ENCODE results near the gene KLF15.

The KLF15 gene

GRCh38 chr3:126356373-126357264, 589 bp downstream of the KLF15 start:
- Histone ChIP-seq H3K36me3 (ENCODE audit: control insufficient read depth in 4 of 4, insufficient read depth in 4 of 4, low read length in 3 of 4) (no peaks in the 10 kb centered on the region), H3K4me1 (ENCODE audit: control extremely low read depth in 1 of 4, control insufficient read depth in 4 of 4, insufficient read depth in 4 of 4, low read length in 3 of 4) (peaks cover 0 to 22% (median 18%) of the 10 kb centered on the region in 4 experiments), H3K9me3 (ENCODE audit: control extremely low read depth in 1 of 5, control insufficient read depth in 4 of 5, insufficient read depth in 2 of 5, low read depth in 1 of 5, low read length in 4 of 5) (peaks cover 0 to 10% (median 2%) of the 10 kb centered on the region in 5 experiments), H3K4me3 (ENCODE audit: control insufficient read depth in 1 of 7, extremely low read depth in 1 of 7, insufficient read depth in 4 of 7, low read depth in 2 of 7, low read length in 6 of 7) (peak overlapping the region in 6 of 7 experiments; percentile 34 to 70 (median 54)), H3K27ac (ENCODE audit: insufficient read depth in 1 of 2, low read depth in 1 of 2, low read length in 2 of 2, poor library complexity in 1 of 2, severe bottlenecking in 2 of 2) (no peak overlapping the region), H3K27me3 (replicated peaks in 2 of 5; ENCODE audit: control insufficient read depth in 4 of 5, insufficient read depth in 5 of 5, low read length in 4 of 5) (peaks cover 10 to 74% (median 34%) of the 10 kb centered on the region in 5 experiments)
- ChIA-PET CTCF (interaction anchor here (1.5 kb wide), 1 partner anchor 33 kb away, joined by 3 read pairs; no protein-coding TSS in a partner anchor), POLR2A (no interaction called here)
- DNase-seq: peak in 2 of 3 donors; percentile 41 to 56
- under 1% methylated on average over 66 of the region's 100 CpGs for WGBS (ENCODE audit: insufficient coverage)

GRCh38 chr3:126355777-126356372, 1.3 kb downstream of the KLF15 start:
- Histone ChIP-seq H3K4me1 (ENCODE audit: control extremely low read depth in 1 of 4, control insufficient read depth in 4 of 4, insufficient read depth in 4 of 4, low read length in 3 of 4) (peaks cover 0 to 22% (median 18%) of the 10 kb centered on the region in 4 experiments), H3K4me3 (ENCODE audit: control insufficient read depth in 1 of 7, extremely low read depth in 1 of 7, insufficient read depth in 4 of 7, low read depth in 2 of 7, low read length in 6 of 7) (peak overlapping the region in 5 of 7 experiments; percentile 13 to 70 (median 59)), H3K9me3 (ENCODE audit: control extremely low read depth in 1 of 5, control insufficient read depth in 4 of 5, insufficient read depth in 2 of 5, low read depth in 1 of 5, low read length in 4 of 5) (peaks cover 0 to 10% (median 2%) of the 10 kb centered on the region in 5 experiments), H3K27ac (ENCODE audit: insufficient read depth in 1 of 2, low read depth in 1 of 2, low read length in 2 of 2, poor library complexity in 1 of 2, severe bottlenecking in 2 of 2) (no peak overlapping the region), H3K36me3 (ENCODE audit: control insufficient read depth in 4 of 4, insufficient read depth in 4 of 4, low read length in 3 of 4) (no peaks in the 10 kb centered on the region), H3K27me3 (replicated peaks in 2 of 5; ENCODE audit: control insufficient read depth in 4 of 5, insufficient read depth in 5 of 5, low read length in 4 of 5) (peaks cover 10 to 67% (median 32%) of the 10 kb centered on the region in 5 experiments)
- peak in 1 of 3 donors; percentile 4 for DNase-seq
- ChIA-PET CTCF (no interaction called here), POLR2A (no interaction called here)
- WGBS (ENCODE audit: insufficient coverage): 5% methylated on average over 25 of the region's 32 CpGs

GRCh38 chr3:126355251-126355650, 2.0 kb downstream of the KLF15 start:
- Histone ChIP-seq H3K27ac (ENCODE audit: insufficient read depth in 1 of 2, low read depth in 1 of 2, low read length in 2 of 2, poor library complexity in 1 of 2, severe bottlenecking in 2 of 2) (no peak overlapping the region), H3K36me3 (ENCODE audit: control insufficient read depth in 4 of 4, insufficient read depth in 4 of 4, low read length in 3 of 4) (no peaks in the 10 kb centered on the region), H3K9me3 (ENCODE audit: control extremely low read depth in 1 of 5, control insufficient read depth in 4 of 5, insufficient read depth in 2 of 5, low read depth in 1 of 5, low read length in 4 of 5) (peaks cover 0 to 10% (median 2%) of the 10 kb centered on the region in 5 experiments), H3K4me3 (ENCODE audit: control insufficient read depth in 1 of 7, extremely low read depth in 1 of 7, insufficient read depth in 4 of 7, low read depth in 2 of 7, low read length in 6 of 7) (no peak overlapping the region), H3K4me1 (ENCODE audit: control extremely low read depth in 1 of 4, control insufficient read depth in 4 of 4, insufficient read depth in 4 of 4, low read length in 3 of 4) (peaks cover 0 to 22% (median 18%) of the 10 kb centered on the region in 4 experiments), H3K27me3 (replicated peaks in 2 of 5; ENCODE audit: control insufficient read depth in 4 of 5, insufficient read depth in 5 of 5, low read length in 4 of 5) (peaks cover 10 to 62% (median 31%) of the 10 kb centered on the region in 5 experiments)
- ChIA-PET POLR2A (no interaction called here), CTCF (interaction anchor here (1.4 kb wide), 1 partner anchor 10 kb away, joined by 3 read pairs; no protein-coding TSS in a partner anchor)
- WGBS (ENCODE audit: insufficient coverage): 100% methylated on average over 2 of the region's 3 CpGs
- no peak for DNase-seq

GRCh38 chr3:126354776-126355175, 2.4 kb downstream of the KLF15 start:
- 93% methylated on average over 5 of the region's 7 CpGs for WGBS (ENCODE audit: insufficient coverage)
- CTCF ChIA-PET: interaction anchor here (1.4 kb wide), 1 partner anchor 10 kb away, joined by 3 read pairs; no protein-coding TSS in a partner anchor
- H3K4me1 ChIP-seq (ENCODE audit: control extremely low read depth in 1 of 4, control insufficient read depth in 4 of 4, insufficient read depth in 4 of 4, low read length in 3 of 4): peaks cover 0 to 22% (median 18%) of the 10 kb centered on the region in 4 experiments

GRCh38 chr3:126353694-126354321, 3.4 kb downstream of the KLF15 start:
- ChIA-PET POLR2A (no interaction called here), CTCF (interaction anchor here (1.4 kb wide), 1 partner anchor 11 kb away, joined by 3 read pairs; no protein-coding TSS in a partner anchor)
- H3K36me3 ChIP-seq (ENCODE audit: control insufficient read depth in 4 of 4, insufficient read depth in 4 of 4, low read length in 3 of 4): no peaks in the 10 kb centered on the region
- no peak for DNase-seq
- H3K27me3 ChIP-seq (replicated peaks in 2 of 5; ENCODE audit: control insufficient read depth in 4 of 5, insufficient read depth in 5 of 5, low read length in 4 of 5): peaks cover 2 to 47% (median 26%) of the 10 kb centered on the region in 5 experiments
- peaks cover 0 to 2% (median 0%) of the 10 kb centered on the region in 5 experiments for H3K9me3 ChIP-seq (ENCODE audit: control extremely low read depth in 1 of 5, control insufficient read depth in 4 of 5, insufficient read depth in 2 of 5, low read depth in 1 of 5, low read length in 4 of 5)
- 100% methylated on average over 4 of the region's 8 CpGs for WGBS (ENCODE audit: insufficient coverage)
- no peak overlapping the region for H3K4me3 ChIP-seq (ENCODE audit: control insufficient read depth in 1 of 7, extremely low read depth in 1 of 7, insufficient read depth in 4 of 7, low read depth in 2 of 7, low read length in 6 of 7)
- H3K27ac ChIP-seq (ENCODE audit: insufficient read depth in 1 of 2, low read depth in 1 of 2, low read length in 2 of 2, poor library complexity in 1 of 2, severe bottlenecking in 2 of 2): no peak overlapping the region
- H3K4me1 ChIP-seq (ENCODE audit: control extremely low read depth in 1 of 4, control insufficient read depth in 4 of 4, insufficient read depth in 4 of 4, low read length in 3 of 4): peaks cover 0 to 22% (median 18%) of the 10 kb centered on the region in 4 experiments

More at GRCh38 chr3:126354776-126355175, 2.4 kb downstream of the KLF15 start:
- no peak for DNase-seq
- no peak overlapping the region for H3K4me3 ChIP-seq (ENCODE audit: control insufficient read depth in 1 of 7, extremely low read depth in 1 of 7, insufficient read depth in 4 of 7, low read depth in 2 of 7, low read length in 6 of 7)
- POLR2A ChIA-PET: no interaction called here
- no peak overlapping the region for H3K27ac ChIP-seq (ENCODE audit: insufficient read depth in 1 of 2, low read depth in 1 of 2, low read length in 2 of 2, poor library complexity in 1 of 2, severe bottlenecking in 2 of 2)
- no peaks in the 10 kb centered on the region for H3K36me3 ChIP-seq (ENCODE audit: control insufficient read depth in 4 of 4, insufficient read depth in 4 of 4, low read length in 3 of 4)
- peaks cover 10 to 57% (median 29%) of the 10 kb centered on the region in 5 experiments for H3K27me3 ChIP-seq (replicated peaks in 2 of 5; ENCODE audit: control insufficient read depth in 4 of 5, insufficient read depth in 5 of 5, low read length in 4 of 5)
- peaks cover 0 to 10% (median 2%) of the 10 kb centered on the region in 5 experiments for H3K9me3 ChIP-seq (ENCODE audit: control extremely low read depth in 1 of 5, control insufficient read depth in 4 of 5, insufficient read depth in 2 of 5, low read depth in 1 of 5, low read length in 4 of 5)

GRCh38 chr3:126352476-126353454, 4.4 kb downstream of the KLF15 start:
- Histone ChIP-seq H3K9me3 (ENCODE audit: control extremely low read depth in 1 of 5, control insufficient read depth in 4 of 5, insufficient read depth in 2 of 5, low read depth in 1 of 5, low read length in 4 of 5) (no peaks in the 10 kb centered on the region), H3K27me3 (replicated peaks in 2 of 5; ENCODE audit: control insufficient read depth in 4 of 5, insufficient read depth in 5 of 5, low read length in 4 of 5) (peaks cover 0 to 37% (median 17%) of the 10 kb centered on the region in 5 experiments), H3K4me3 (ENCODE audit: control insufficient read depth in 1 of 7, extremely low read depth in 1 of 7, insufficient read depth in 4 of 7, low read depth in 2 of 7, low read length in 6 of 7) (no peak overlapping the region), H3K27ac (ENCODE audit: insufficient read depth in 1 of 2, low read depth in 1 of 2, low read length in 2 of 2, poor library complexity in 1 of 2, severe bottlenecking in 2 of 2) (no peak overlapping the region), H3K4me1 (ENCODE audit: control extremely low read depth in 1 of 4, control insufficient read depth in 4 of 4, insufficient read depth in 4 of 4, low read length in 3 of 4) (peaks cover 0 to 21% (median 16%) of the 10 kb centered on the region in 4 experiments), H3K36me3 (ENCODE audit: control insufficient read depth in 4 of 4, insufficient read depth in 4 of 4, low read length in 3 of 4) (no peaks in the 10 kb centered on the region)
- no peak for DNase-seq
- CTCF ChIA-PET: no interaction called here
- WGBS (ENCODE audit: insufficient coverage): 93% methylated on average over 23 of the region's 27 CpGs
- POLR2A ChIA-PET: no interaction called here

Data from common myeloid progenitor, CD34-positive (primary cell).